H1 (cell line): ENCODE measurements around the gene HIVEP3. TPM values are rescaled to one million over a fixed set of nuclear protein-coding genes. Genes with fewer than 3 reads are reported as not detected.

ENCODE experiments used
- CTCF ChIA-PET: fragments of 300-600 bp; sonication (Branson Sonifier 250); formaldehyde crosslinking; loops from one replicate; lab custom pipeline; 2021; ENCODE audit not compliant: partially characterized antibody; lab: Charles Lee
- POLR2A ChIA-PET: fragments of 300-600 bp; sonication (Branson Sonifier 250); formaldehyde crosslinking; loops from one replicate; lab custom pipeline; 2021; ENCODE audit warnings: inconsistent platforms; ENCODE audit not compliant: partially characterized antibody; lab: Charles Lee
- DNase-seq, 2 experiments: peaks; one replicate each; pipeline versions ENCODE4 v3.0.0 to v3.0.0-alpha.2; 2010 to 2022; ENCODE audit warnings: low spot score in 2 of 2, low read depth in 1 of 2, mixed read lengths in 1 of 2
- FAIRE-seq: peaks from 2 replicates; lab custom pipeline; 2011; peaks lifted over from hg19 to GRCh38; lab: Jason Lieb, UNC
- H2AFZ ChIP-seq: 2 replicates; pipeline ENCODE4 v1.8.1; 2012; ENCODE audit warnings: low read length, inconsistent platforms
- H2AK5ac ChIP-seq: 2 replicates; pipeline ENCODE4 v1.6.1; 2013; ENCODE audit warnings: low read depth, low read length
- H2BK120ac ChIP-seq: replicated peaks from 2 replicates; pipeline ENCODE3; 2013; ENCODE audit warnings: low read depth, low read length, inconsistent platforms
- H2BK12ac ChIP-seq: 2 replicates; pipeline ENCODE4 v1.6.1; 2013; ENCODE audit warnings: low read depth, low read length
- H2BK15ac ChIP-seq: 2 replicates; pipeline ENCODE4 v1.6.1; 2013; ENCODE audit warnings: low read length
- H2BK20ac ChIP-seq: 2 replicates; pipeline ENCODE4 v1.6.1; 2013; ENCODE audit warnings: low read length
- H2BK5ac ChIP-seq: 2 replicates; pipeline ENCODE4 v1.6.1; 2013; ENCODE audit warnings: low read depth, low read length
- H3K14ac ChIP-seq: 2 replicates; pipeline ENCODE4 v1.6.1; 2013; ENCODE audit warnings: inconsistent platforms; ENCODE audit not compliant: insufficient read length
- H3K18ac ChIP-seq: 2 replicates; pipeline ENCODE4 v1.6.1; 2013; ENCODE audit warnings: low read length; ENCODE audit errors: extremely low read depth
- H3K23ac ChIP-seq: 2 replicates; pipeline ENCODE4 v1.6.1; 2013; ENCODE audit warnings: inconsistent platforms; ENCODE audit not compliant: insufficient read length
- H3K23me2 ChIP-seq: 2 replicates; pipeline ENCODE4 v1.6.1; 2013; ENCODE audit warnings: low read depth, low read length
- H3K27ac ChIP-seq: 2 replicates; pipeline ENCODE4 v1.6.1; 2011; ENCODE audit warnings: low read depth, low read length, inconsistent platforms
- H3K27me3 ChIP-seq, 4 experiments: replicated peaks in 1 of 4; 1 replicate in 1 of 4; 2 replicates in 3 of 4; pipeline versions ENCODE4 v1.6.1 to v1.8.1; 2011 to 2013; ENCODE audit warnings: low read length in 3 of 4, mild to moderate bottlenecking in 3 of 4, inconsistent platforms in 2 of 4, mixed read lengths in 2 of 4, moderate library complexity in 1 of 4; ENCODE audit not compliant: control insufficient read depth in 3 of 4, insufficient read depth in 3 of 4; ENCODE audit errors: extremely low read depth in 1 of 4
- H3K36me3 ChIP-seq, 4 experiments: 2 replicates each; pipeline versions ENCODE4 v1.6.1 to v1.8.1; 2011 to 2013; ENCODE audit warnings: mild to moderate bottlenecking in 4 of 4, low read length in 3 of 4, moderate library complexity in 2 of 4, control low read depth in 1 of 4, inconsistent platforms in 1 of 4; ENCODE audit not compliant: insufficient read depth in 4 of 4, control insufficient read depth in 2 of 4
- H3K4ac ChIP-seq: replicated peaks from 2 replicates; pipeline ENCODE3; 2013; ENCODE audit warnings: low read length, low read depth, mixed read lengths, inconsistent platforms; ENCODE audit not compliant: insufficient read length
- H3K4me1 ChIP-seq, 4 experiments: replicated peaks in 1 of 4; 1 replicate in 1 of 4; 2 replicates in 3 of 4; pipeline versions ENCODE4 v1.6.1 to v1.8.1; 2011 to 2013; ENCODE audit warnings: low read length in 3 of 4, inconsistent platforms in 2 of 4, mixed read lengths in 1 of 4; ENCODE audit not compliant: insufficient read depth in 4 of 4, control insufficient read depth in 3 of 4
- H3K4me2 ChIP-seq, 2 experiments: 2 replicates each; pipeline versions ENCODE4 v1.6.1 to v1.8.1; 2011 to 2013; ENCODE audit warnings: low read depth in 2 of 2, low read length in 2 of 2, control low read depth in 1 of 2, inconsistent platforms in 1 of 2, mild to moderate bottlenecking in 1 of 2; ENCODE audit not compliant: insufficient read depth in 1 of 2
- H3K4me3 ChIP-seq, 4 experiments: fragments of 200-600, 300-600 bp in 1 of 4; sonication (generic), shearing (Covaris generic), sonication (Bioruptor Twin) in 1 of 4; 2 replicates each; pipeline versions ENCODE4 v1.5.1 to v1.8.1; 2011 to 2016; ENCODE audit warnings: low read length in 4 of 4, low read depth in 3 of 4, control low read depth in 2 of 4, inconsistent platforms in 2 of 4, mild to moderate bottlenecking in 2 of 4, mixed read lengths in 1 of 4, moderate library complexity in 1 of 4; ENCODE audit not compliant: insufficient read depth in 2 of 4; ENCODE audit errors: extremely low read depth in 1 of 4
- H3K56ac ChIP-seq: replicated peaks from 2 replicates; pipeline ENCODE3; 2013; ENCODE audit warnings: low read depth, mild to moderate bottlenecking, mixed read lengths, low read length, inconsistent platforms; ENCODE audit not compliant: insufficient read length
- H3K79me1 ChIP-seq: 2 replicates; pipeline ENCODE4 v1.6.1; 2013; ENCODE audit warnings: low read depth, low read length, control low read depth
- H3K79me2 ChIP-seq, 2 experiments: 2 replicates each; pipeline versions ENCODE4 v1.6.1 to v1.8.1; 2012 to 2013; ENCODE audit warnings: low read length in 2 of 2, mild to moderate bottlenecking in 2 of 2, inconsistent platforms in 1 of 2; ENCODE audit not compliant: insufficient read depth in 2 of 2, control insufficient read depth in 1 of 2
- H3K9ac ChIP-seq, 4 experiments: replicated peaks in 1 of 4; 1 replicate in 1 of 4; 2 replicates in 3 of 4; pipeline versions ENCODE4 v1.6.1 to v1.8.1; 2011 to 2013; ENCODE audit warnings: low read depth in 3 of 4, low read length in 3 of 4, control low read depth in 2 of 4, mild to moderate bottlenecking in 2 of 4, moderate library complexity in 2 of 4, inconsistent platforms in 1 of 4; ENCODE audit errors: extremely low read depth in 1 of 4
- H3K9me3 ChIP-seq, 2 experiments: 2 replicates each; pipeline versions ENCODE4 v1.6.1 to v1.8.1; 2012 to 2013; ENCODE audit warnings: mild to moderate bottlenecking in 2 of 2, moderate library complexity in 2 of 2, control low read depth in 1 of 2, inconsistent platforms in 1 of 2, low read depth in 1 of 2, low read length in 1 of 2, mixed read lengths in 1 of 2; ENCODE audit not compliant: insufficient read depth in 2 of 2
- H4K20me1 ChIP-seq, 2 experiments: replicated peaks in 1 of 2; 2 replicates each; pipeline versions ENCODE3 to v1.8.1; 2011 to 2013; ENCODE audit warnings: inconsistent platforms in 2 of 2, low read length in 2 of 2, mild to moderate bottlenecking in 1 of 2; ENCODE audit not compliant: insufficient read depth in 2 of 2, control insufficient read depth in 1 of 2
- H4K5ac ChIP-seq: 2 replicates; pipeline ENCODE4 v1.6.1; 2013; ENCODE audit warnings: low read length, low read depth, mixed read lengths, inconsistent platforms; ENCODE audit not compliant: insufficient read length
- H4K8ac ChIP-seq: 2 replicates; pipeline ENCODE4 v1.8.0; 2013; ENCODE audit warnings: mild to moderate bottlenecking, moderate library complexity, low read length, inconsistent platforms; ENCODE audit not compliant: insufficient read depth; ENCODE audit errors: extremely low read depth
- H4K91ac ChIP-seq: replicated peaks from 2 replicates; pipeline ENCODE3; 2013; ENCODE audit warnings: low read length, mixed read lengths, inconsistent platforms; ENCODE audit not compliant: insufficient read length
- BACH1 ChIP-seq: IDR thresholded peaks from 2 replicates; pipeline ENCODE4 v1.6.1; 2012; ENCODE audit warnings: low read length, improper control_type of control experiment
- BCL11A ChIP-seq, 2 experiments: IDR thresholded peaks; one replicate each; pipeline ENCODE4 v1.6.1; 2011; ENCODE audit warnings: low read depth in 2 of 2, low read length in 2 of 2, mild to moderate bottlenecking in 2 of 2
- BRCA1 ChIP-seq: IDR thresholded peaks from 2 replicates; pipeline ENCODE4 v1.6.1; 2012; ENCODE audit warnings: low read depth, low read length, improper control_type of control experiment
- HDAC6 ChIP-seq: IDR thresholded peaks from one replicate; pipeline ENCODE4 v1.7.1; 2012; ENCODE audit warnings: low read depth, mild to moderate bottlenecking, inconsistent platforms, low read length, moderate library complexity
- POLR2AphosphoS5 ChIP-seq: IDR thresholded peaks from 2 replicates; pipeline ENCODE4 v1.6.1; 2011; ENCODE audit warnings: low read depth, low read length
- SP2 ChIP-seq: IDR thresholded peaks from 2 replicates; pipeline ENCODE4 v1.6.1; 2012; ENCODE audit warnings: mild to moderate bottlenecking, low read length, inconsistent platforms
- TEAD4 ChIP-seq: IDR thresholded peaks from 2 replicates; pipeline ENCODE4 v1.6.1; 2012; ENCODE audit warnings: low read depth, low read length, inconsistent platforms, mixed read lengths
- WGBS, 2 experiments: shearing (Covaris generic) in 1 of 2; methylation state at CpG; one replicate each; pipeline versions ENCODE4 v1.1.6 to v1.1.7; 2013 to 2015; ENCODE audit warnings: low lambda C conversion rate in 2 of 2, mixed read lengths in 2 of 2, inconsistent platforms in 1 of 2, low coverage in 1 of 2, missing lambda C conversion rate in 1 of 2; ENCODE audit not compliant: insufficient replicate concordance in 2 of 2, insufficient coverage in 1 of 2, insufficient read length in 1 of 2; ENCODE audit errors: extremely low coverage in 1 of 2, missing lambda C conversion rate in 1 of 2; 5-methylcytosine and 5-hydroxymethylcytosine counted together
- polyA plus RNA-seq, 7 experiments: library from polyadenylated mRNA; depleted of rRNA in 3 of 7; stranded (reverse) in 5 of 7; unstranded in 2 of 7; fragments of >200 nt in 5 of 7; fragments of 200-250 nt in 2 of 7; gene quantifications; 1 replicate in 5 of 7; 2 replicates in 1 of 7; 4 replicates in 1 of 7; pipeline versions ENCODE4 v1.2.1 to v1.2.3, GENCODE V29; 2011 to 2013; ENCODE audit warnings: missing spikeins in 2 of 7, mixed read lengths in 2 of 7
- total RNA-seq: library from RNA; stranded (reverse); fragmentation: NEBNext Ultra II Directional; extraction: Animal tissue kit (Norgen Biotek cat#: 25700); gene quantifications from 2 replicates; pipeline ENCODE4 v1.2.1, GENCODE V29; 2021
- TF ChIP-seq, protein P1 (sequence below): IDR thresholded peaks from 2 replicates; pipeline ENCODE4 v1.6.1; 2011; ENCODE audit warnings: low read depth, mild to moderate bottlenecking, low read length; ENCODE audit not compliant: insufficient read depth

The HIVEP3 gene
- total and polyA plus RNA-seq, 2 of the 8 experiments (the other 6 are each of a cell fraction or from before 2014, with no cell fraction given) = 0.24 to 0.69 TPM

DNA sequence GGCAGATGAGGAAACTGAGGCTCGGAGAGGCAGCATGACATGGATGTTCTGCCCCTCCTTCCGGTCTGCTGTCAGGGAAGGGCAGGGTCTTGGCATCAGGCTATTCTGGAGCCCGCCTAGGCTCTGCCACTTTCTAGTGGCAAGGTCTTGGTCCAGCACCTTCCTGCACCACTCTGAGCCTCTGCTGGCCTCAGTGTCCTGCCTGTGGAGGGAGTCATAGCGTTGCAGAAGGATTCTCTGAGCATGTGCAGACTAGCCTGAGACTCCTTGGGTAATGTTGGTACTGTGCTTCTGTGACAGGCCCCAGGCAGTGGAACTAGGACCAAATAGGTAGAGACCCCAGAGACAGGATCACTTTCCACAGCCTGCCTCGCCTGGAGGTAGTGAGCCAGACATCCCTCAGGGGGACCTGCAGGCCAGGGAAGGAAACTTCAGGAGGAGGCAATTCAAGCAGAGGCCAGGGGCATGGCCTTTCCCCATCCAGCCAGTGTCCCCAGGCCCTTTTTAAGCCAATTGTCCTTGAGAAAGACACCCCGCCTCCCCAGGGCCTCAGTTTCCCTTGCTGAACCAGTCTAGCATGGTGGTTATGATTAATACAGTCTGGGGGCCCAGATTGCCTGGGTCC lies 444.9 kb downstream of the HIVEP3 start:
- FAIRE-seq = no peak

More for the DNA sequence above, 444.9 kb downstream of the HIVEP3 start:
- Histone ChIP-seq H3K56ac (no peak overlapping the region), H3K4me2 (no peak overlapping the region), H2BK20ac (peak overlapping the region; percentile 61; the same call in 1 of the 2 replicates), H4K8ac (no peak overlapping the region), H3K23ac (no peak overlapping the region), H2BK5ac (no peak overlapping the region), H3K4ac (no peak overlapping the region), H3K4me3 (no peak overlapping the region), H2BK120ac (no peak overlapping the region), H3K23me2 (no peaks in the 10 kb centered on the region), H3K14ac (no peak overlapping the region), H4K20me1 (no peaks in the 10 kb centered on the region), H3K27me3 (no peaks in the 10 kb centered on the region), H3K36me3 (no peaks in the 10 kb centered on the region; a peak in 1 of 8 replicates), H3K4me1 (peaks cover 0 to 5% (median 4%) of the 10 kb centered on the region in 4 experiments; a peak in 2 of 7 replicates), H3K9me3 (no peaks in the 10 kb centered on the region), H3K79me2 (no peaks in the 10 kb centered on the region), H4K91ac (no peak overlapping the region), H4K5ac (no peak overlapping the region), H3K79me1 (no peaks in the 10 kb centered on the region), H3K18ac (no peak overlapping the region), H2BK15ac (no peak overlapping the region; the same call in 1 of the 2 replicates), H2AK5ac (no peak overlapping the region), H3K9ac (no peak overlapping the region), H2AFZ (no peak overlapping the region), H3K27ac (no peak overlapping the region), H2BK12ac (no peak overlapping the region)
- DNase-seq = no peak
- WGBS, 2 experiments = 82% methylated on average over 6 of the region's 6 CpGs; no CpG with 5 or more reads in 1 of the 2 experiments
- ChIA-PET POLR2A (no interaction called here), CTCF (interaction anchor here (0.7 to 12.5 kb wide), 9 partner anchors 11 to 51 kb away, joined by 3 to 141 read pairs (median 7); partner anchors contain the start of gene EDN2)
- TF ChIP-seq BCL11A (IDR thresholded peaks at IDR 0.05; ENCODE audit: low read depth in 2 of 2, low read length in 2 of 2) (no peak), BACH1 (no peak), TEAD4 (no peak), HDAC6 (no peak), SP2 (no peak), BRCA1 (no peak), POLR2AphosphoS5 (no peak)
- TF ChIP-seq, protein P1, sequence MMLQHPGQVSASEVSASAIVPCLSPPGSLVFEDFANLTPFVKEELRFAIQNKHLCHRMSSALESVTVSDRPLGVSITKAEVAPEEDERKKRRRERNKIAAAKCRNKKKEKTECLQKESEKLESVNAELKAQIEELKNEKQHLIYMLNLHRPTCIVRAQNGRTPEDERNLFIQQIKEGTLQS = no peak
